Esophagus (tissue), 2 donors: Measurements from ENCODE around the gene PIGT. TPM values are rescaled to one million over a fixed set of nuclear protein-coding genes. Genes with fewer than 3 reads are reported as not detected.

ENCODE experiments used
- H3K27ac ChIP-seq, 2 donors: one replicate each; pipeline ENCODE4 v1.5.1; 2013; ENCODE audit warnings: low read depth in 2 of 2, mild to moderate bottlenecking in 2 of 2, inconsistent platforms in 1 of 2, low read length in 1 of 2, moderate library complexity in 1 of 2
- H3K27me3 ChIP-seq, 2 donors: one replicate each; pipeline ENCODE4 v1.6.1; 2013; ENCODE audit warnings: low read length in 2 of 2, control low read depth in 1 of 2, mild to moderate bottlenecking in 1 of 2; ENCODE audit not compliant: insufficient read depth in 2 of 2, control insufficient read depth in 1 of 2
- H3K36me3 ChIP-seq, 2 donors: one replicate each; pipeline ENCODE4 v1.6.1; 2013; ENCODE audit warnings: low read length in 1 of 2; ENCODE audit not compliant: control insufficient read depth in 2 of 2, insufficient read depth in 2 of 2
- H3K4me1 ChIP-seq, 2 donors: one replicate each; pipeline ENCODE4 v1.6.1; 2013; ENCODE audit warnings: low read length in 1 of 2; ENCODE audit not compliant: control insufficient read depth in 2 of 2, insufficient read depth in 2 of 2
- H3K4me3 ChIP-seq, 2 donors: one replicate each; pipeline ENCODE4 v1.5.1; 2013; ENCODE audit warnings: low read length in 2 of 2, mild to moderate bottlenecking in 2 of 2, low read depth in 1 of 2, moderate library complexity in 1 of 2
- H3K9me3 ChIP-seq, 2 donors: one replicate each; pipeline ENCODE4 v1.6.1; 2013; ENCODE audit warnings: mild to moderate bottlenecking in 2 of 2, low read depth in 1 of 2, low read length in 1 of 2, moderate library complexity in 1 of 2; ENCODE audit not compliant: control insufficient read depth in 2 of 2, insufficient read depth in 1 of 2
- WGBS, 2 donors: extraction: QIAGEN DNeasy Blood & Tissue Kit; methylation state at CpG; one replicate each; pipeline ENCODE4 v1.1.7; 2013; 5-methylcytosine and 5-hydroxymethylcytosine counted together
- polyA plus RNA-seq, 2 donors: library from polyadenylated mRNA; stranded (reverse); fragments of 200-250 nt; gene quantifications; one replicate each; pipeline ENCODE4 v1.2.3, GENCODE V29; 2013
- donor health status: healthy with polysubstance abuse.
- donor health status: Bipolar disorder and iron deficiency.

PIGT gene
- polyA plus RNA-seq, 2 donors: 38.7 to 40.9 TPM

- Histone ChIP-seq H3K4me3 (no peak overlapping the region), H3K27ac (no peak overlapping the region), H3K4me1 (no peaks in the 10 kb centered on the region), H3K27me3 (no peaks in the 10 kb centered on the region), H3K36me3 (no peaks in the 10 kb centered on the region), H3K9me3 (peaks cover 0 to 2% of the 10 kb centered on the region in 2 donors)
- WGBS, 2 donors: 83 to 84% methylated on average over 21 of the region's 21 CpGs
These were observed 21.5 kb upstream of the PIGT start for GRCh38 chr20:45394221-45395113.

- WGBS, 2 donors: 89 to 95% methylated on average over 7 of the region's 7 CpGs
- Histone ChIP-seq H3K4me3 (no peak overlapping the region), H3K27me3 (no peaks in the 10 kb centered on the region)
These were observed 20.9 kb upstream of the PIGT start for GRCh38 chr20:45395114-45395415.

GRCh38 chr20:45399018-45399417 is 16.9 kb upstream of the PIGT start:
- no peak overlapping the region for H3K4me3 ChIP-seq
- WGBS, 2 donors: 94 to 98% methylated on average over 1 of the region's 1 CpG

More at GRCh38 chr20:45395114-45395415, 20.9 kb upstream of the PIGT start:
- H3K9me3 ChIP-seq: peaks cover 0 to 2% of the 10 kb centered on the region in 2 donors
- no peaks in the 10 kb centered on the region for H3K36me3 ChIP-seq
- H3K27ac ChIP-seq: no peak overlapping the region
- H3K4me1 ChIP-seq: no peaks in the 10 kb centered on the region

GRCh38 chr20:45400346-45401031 is 15.5 kb upstream of the PIGT start:
- Histone ChIP-seq H3K9me3 (peaks cover 4 to 5% of the 10 kb centered on the region in 2 donors), H3K27ac (no peak overlapping the region), H3K36me3 (no peaks in the 10 kb centered on the region), H3K27me3 (no peaks in the 10 kb centered on the region), H3K4me3 (no peak overlapping the region), H3K4me1 (peaks cover 0 to 2% of the 10 kb centered on the region in 2 donors)
- 96 to 99% methylated on average over 6 of the region's 6 CpGs for WGBS, 2 donors

More at GRCh38 chr20:45399018-45399417, 16.9 kb upstream of the PIGT start:
- Histone ChIP-seq H3K9me3 (peaks cover 4 to 5% of the 10 kb centered on the region in 2 donors), H3K36me3 (no peaks in the 10 kb centered on the region), H3K4me1 (no peaks in the 10 kb centered on the region), H3K27ac (no peak overlapping the region), H3K27me3 (no peaks in the 10 kb centered on the region)

GRCh38 chr20:45402946-45403345 is 13.0 kb upstream of the PIGT start:
- WGBS, 2 donors: 96% methylated on average over 1 of the region's 1 CpG
- Histone ChIP-seq H3K36me3 (no peaks in the 10 kb centered on the region), H3K9me3 (peaks cover 3 to 5% of the 10 kb centered on the region in 2 donors), H3K27ac (no peak overlapping the region), H3K27me3 (no peaks in the 10 kb centered on the region), H3K4me3 (no peak overlapping the region), H3K4me1 (peaks cover 3 to 12% of the 10 kb centered on the region in 2 donors)

- H3K27ac ChIP-seq: no peak overlapping the region
These were observed 11.5 kb upstream of the PIGT start for GRCh38 chr20:45404438-45404837.

GRCh38 chr20:45405571-45406259 is 10.2 kb upstream of the PIGT start:
- Histone ChIP-seq H3K27me3 (no peaks in the 10 kb centered on the region), H3K27ac (peak overlapping the region; percentile 86 to 89), H3K4me3 (peak overlapping the region; percentile 71 to 77), H3K9me3 (peaks cover 0 to under 1% of the 10 kb centered on the region in 2 donors), H3K36me3 (peaks cover 0 to 9% of the 10 kb centered on the region in 2 donors), H3K4me1 (peaks cover 3 to 14% of the 10 kb centered on the region in 2 donors)
- WGBS, 2 donors: 1 to 2% methylated on average over 45 to 49 of the region's 49 CpGs

More at GRCh38 chr20:45404438-45404837, 11.5 kb upstream of the PIGT start:
- H3K4me1 ChIP-seq: peaks cover 3 to 14% of the 10 kb centered on the region in 2 donors
- no peaks in the 10 kb centered on the region for H3K27me3 ChIP-seq
- no peak overlapping the region for H3K4me3 ChIP-seq
- 73 to 81% methylated on average over 1 of the region's 1 CpG for WGBS, 2 donors
- peaks cover 2 to 5% of the 10 kb centered on the region in 2 donors for H3K9me3 ChIP-seq
- peaks cover 0 to 3% of the 10 kb centered on the region in 2 donors for H3K36me3 ChIP-seq

- Histone ChIP-seq H3K27me3 (no peaks in the 10 kb centered on the region), H3K4me1 (peaks cover 3 to 14% of the 10 kb centered on the region in 2 donors), H3K4me3 (peak overlapping the region; percentile 71 to 77), H3K27ac (peak overlapping the region; percentile 86 to 89), H3K36me3 (peaks cover 0 to 9% of the 10 kb centered on the region in 2 donors), H3K9me3 (no peaks in the 10 kb centered on the region)
- WGBS, 2 donors: 1% methylated on average over 62 to 87 of the region's 87 CpGs
These were observed 9.5 kb upstream of the PIGT start for GRCh38 chr20:45406260-45407066.
